ENCODE results near the gene GMCL2.

- TF ChIP-seq CTCF (IDR thresholded peaks at IDR 0.05) (no peak), POLR2A (IDR thresholded peaks at IDR 0.05) (peak; percentile 77)
Measured at GRCh38 chr5:178230879-178231538, 43.8 kb upstream of the GMCL2 start.

All from right lobe of liver (tissue), 4 donors.